Measurements from ENCODE around the gene DSG2. TPM values are rescaled to one million over a fixed set of nuclear protein-coding genes. Genes with fewer than 3 reads are reported as not detected.

DSG2 gene
- total RNA-seq, 2 experiments from 2014 or later: 0.11 to 0.14 TPM

GRCh38 chr18:31482051-31482450 lies 15.9 kb upstream of the DSG2 start:
- DNase-seq: no peak
- Histone ChIP-seq H3K9me3 (ENCODE audit: control insufficient read depth in 1 of 2, insufficient read depth in 1 of 2, low read length in 2 of 2) (no peaks in the 10 kb centered on the region), H3K27me3 (ENCODE audit: control insufficient read depth in 1 of 2, insufficient read depth in 2 of 2, low read length in 2 of 2) (no peaks in the 10 kb centered on the region), H3K4me3 (ENCODE audit: low read length) (no peak overlapping the region), H3K4me1 (ENCODE audit: insufficient read depth, low read length) (no peaks in the 10 kb centered on the region), H3K27ac (ENCODE audit: low read depth in 1 of 2, low read length in 2 of 2) (no peak overlapping the region), H3K36me3 (ENCODE audit: insufficient read depth, low read length) (no peaks in the 10 kb centered on the region)
- Mint-ChIP-seq H3K4me3 (no peak overlapping the region), H3K9me3 (no peaks in the 10 kb centered on the region), H3K27ac (no peak overlapping the region), H3K36me3 (ENCODE audit: low read depth) (no peaks in the 10 kb centered on the region), H3K27me3 (peaks cover 21% of the 10 kb centered on the region), H3K4me1 (ENCODE audit: low read depth) (no peaks in the 10 kb centered on the region)
- ATAC-seq (ENCODE audit: poor library complexity): no peak
- no peak for TF ChIP-seq CTCF (IDR thresholded peaks at IDR 0.05)
- intact Hi-C loops (cut with DNase I, micrococcal nuclease): no loop called here
- CTCF ChIA-PET: no interaction called here
- POLR2A ChIA-PET: no interaction called here

DNA sequence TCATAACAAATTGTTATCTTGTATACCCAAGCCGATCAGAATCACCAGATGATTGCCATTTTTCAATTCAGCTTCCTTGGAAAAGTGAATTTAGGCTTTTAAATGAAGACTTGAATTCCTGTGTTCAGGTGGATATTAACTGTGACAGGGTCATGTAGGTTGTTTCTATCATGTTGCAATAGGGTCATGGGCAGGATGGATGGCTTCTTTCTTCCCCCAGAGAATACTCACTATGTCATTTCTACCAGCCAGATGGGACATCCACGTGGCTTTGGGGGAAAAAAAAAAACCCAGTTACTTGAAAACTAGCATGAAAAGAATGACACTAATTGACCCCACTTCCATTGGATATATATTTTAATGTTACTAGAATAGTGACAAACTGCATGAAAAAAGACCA lies 14.6 kb upstream of the DSG2 start:
- no peaks in the 10 kb centered on the region for H3K4me1 ChIP-seq (ENCODE audit: insufficient read depth, low read length)
- H3K4me1 Mint-ChIP-seq (ENCODE audit: low read depth): no peaks in the 10 kb centered on the region
- CTCF ChIA-PET: no interaction called here
- H3K9me3 Mint-ChIP-seq: no peaks in the 10 kb centered on the region
- H3K27me3 ChIP-seq (ENCODE audit: control insufficient read depth in 1 of 2, insufficient read depth in 2 of 2, low read length in 2 of 2): no peaks in the 10 kb centered on the region
- POLR2A ChIA-PET: no interaction called here
- H3K27ac ChIP-seq (ENCODE audit: low read depth in 1 of 2, low read length in 2 of 2): no peak overlapping the region
- intact Hi-C loops (cut with DNase I, micrococcal nuclease): no loop called here
- H3K4me3 ChIP-seq (ENCODE audit: low read length): no peak overlapping the region
- ATAC-seq (ENCODE audit: poor library complexity) (no peak), DNase-seq (no peak)
- H3K27me3 Mint-ChIP-seq: peaks cover 21% of the 10 kb centered on the region
- H3K36me3 ChIP-seq (ENCODE audit: insufficient read depth, low read length): no peaks in the 10 kb centered on the region
- H3K4me3 Mint-ChIP-seq: no peak overlapping the region
- no peak for TF ChIP-seq CTCF (IDR thresholded peaks at IDR 0.05)
- no peaks in the 10 kb centered on the region for H3K36me3 Mint-ChIP-seq (ENCODE audit: low read depth)
- H3K9me3 ChIP-seq (ENCODE audit: control insufficient read depth in 1 of 2, insufficient read depth in 1 of 2, low read length in 2 of 2): no peaks in the 10 kb centered on the region
- no peak overlapping the region for H3K27ac Mint-ChIP-seq

- intact Hi-C loops (cut with DNase I, micrococcal nuclease): no loop called here
Measured at GRCh38 chr18:31484461-31484860, 13.5 kb upstream of the DSG2 start.

More at GRCh38 chr18:31484461-31484860, 13.5 kb upstream of the DSG2 start:
- Histone ChIP-seq H3K27me3 (ENCODE audit: control insufficient read depth in 1 of 2, insufficient read depth in 2 of 2, low read length in 2 of 2) (no peaks in the 10 kb centered on the region), H3K4me3 (ENCODE audit: low read length) (no peak overlapping the region), H3K9me3 (ENCODE audit: control insufficient read depth in 1 of 2, insufficient read depth in 1 of 2, low read length in 2 of 2) (no peaks in the 10 kb centered on the region), H3K27ac (ENCODE audit: low read depth in 1 of 2, low read length in 2 of 2) (no peak overlapping the region), H3K4me1 (ENCODE audit: insufficient read depth, low read length) (no peaks in the 10 kb centered on the region), H3K36me3 (ENCODE audit: insufficient read depth, low read length) (no peaks in the 10 kb centered on the region)
- POLR2A ChIA-PET: no interaction called here
- Mint-ChIP-seq H3K36me3 (ENCODE audit: low read depth) (no peaks in the 10 kb centered on the region), H3K9me3 (no peaks in the 10 kb centered on the region), H3K4me1 (ENCODE audit: low read depth) (no peaks in the 10 kb centered on the region), H3K27me3 (peaks cover 17% of the 10 kb centered on the region), H3K4me3 (no peak overlapping the region), H3K27ac (no peak overlapping the region)
- no peak for DNase-seq
- ATAC-seq (ENCODE audit: poor library complexity): no peak
- CTCF ChIA-PET: no interaction called here
- no peak for TF ChIP-seq CTCF (IDR thresholded peaks at IDR 0.05)

Measured in CD4-positive, alpha-beta T cell (primary cell).